ENCODE measurements around the gene ZBTB3. TPM values are rescaled to one million over a fixed set of nuclear protein-coding genes. Genes with fewer than 3 reads are reported as not detected.

The ZBTB3 gene
- total and polyA plus RNA-seq, 9 of the 15 experiments (the other 6 are each of a cell fraction or from before 2014, with no cell fraction given) = 1.9 to 10.0 (median 4.9) TPM

DNA sequence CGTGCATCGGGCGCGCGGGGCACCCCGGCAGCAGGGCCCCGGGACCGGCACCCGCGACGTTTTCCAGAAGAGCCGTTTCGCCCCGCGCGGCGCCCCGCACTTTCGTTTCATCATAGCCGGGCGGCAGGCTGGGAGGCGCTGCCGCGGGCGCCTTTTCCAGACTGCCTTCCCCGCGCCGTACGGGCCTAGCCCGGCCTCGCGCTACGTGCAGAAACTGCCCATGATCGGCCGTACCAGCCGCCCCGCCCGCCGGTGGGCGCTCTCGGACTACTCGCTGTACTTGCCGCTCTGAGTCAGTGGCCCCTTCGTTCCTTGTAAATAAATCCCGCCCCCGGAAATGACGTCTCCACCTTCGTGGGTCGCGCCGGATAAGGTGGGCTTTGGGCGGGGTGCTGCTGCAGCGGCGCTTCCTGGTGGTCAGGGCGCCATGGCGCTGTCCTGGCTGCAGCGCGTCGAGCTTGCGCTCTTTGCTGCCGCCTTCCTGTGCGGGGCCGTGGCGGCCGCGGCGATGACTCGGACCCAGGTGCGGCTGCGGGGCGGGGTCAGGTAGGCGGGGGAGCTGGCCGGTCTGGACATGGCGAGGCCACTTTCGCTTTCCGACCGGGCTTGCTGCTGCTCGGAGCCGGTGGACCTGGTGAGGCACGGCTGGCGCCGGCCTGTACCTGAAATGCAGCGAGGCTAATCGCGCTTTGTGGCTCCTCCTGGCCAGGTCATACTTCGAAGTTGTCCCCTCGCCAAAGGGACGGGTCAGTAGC is 33.2 kb upstream of the ZBTB3 start, which contains the start of gene TMEM179B (continued):
- no peak for TF ChIP-seq ZNF212 (CRISPR knock-in tag; IDR thresholded peaks at IDR 0.05)
- TF ChIP-seq ZNF384 (IDR thresholded peaks at IDR 0.05; ENCODE audit: low read depth, low read length) = 0 out of 2 replicates have a peak, but pooled peaks have one; percentile 30
- TF ChIP-seq ZNF589 (CRISPR knock-in tag; IDR thresholded peaks at IDR 0.05; ENCODE audit: low read depth) = peak; percentile 57; the same call in 1 of the 2 replicates
- TF ChIP-seq OTX1 (CRISPR knock-in tag; IDR thresholded peaks at IDR 0.05) = no peak
- TF ChIP-seq ZBED1 (IDR thresholded peaks at IDR 0.05) = no peak; the same call in 1 of the 2 replicates
- TF ChIP-seq FOSL1 (tag; conservative IDR thresholded peaks at IDR 0.05) = peak; percentile 62
- peak; percentile 97 for TF ChIP-seq SUPT5H (IDR thresholded peaks at IDR 0.05)
- TF ChIP-seq, protein P1, sequence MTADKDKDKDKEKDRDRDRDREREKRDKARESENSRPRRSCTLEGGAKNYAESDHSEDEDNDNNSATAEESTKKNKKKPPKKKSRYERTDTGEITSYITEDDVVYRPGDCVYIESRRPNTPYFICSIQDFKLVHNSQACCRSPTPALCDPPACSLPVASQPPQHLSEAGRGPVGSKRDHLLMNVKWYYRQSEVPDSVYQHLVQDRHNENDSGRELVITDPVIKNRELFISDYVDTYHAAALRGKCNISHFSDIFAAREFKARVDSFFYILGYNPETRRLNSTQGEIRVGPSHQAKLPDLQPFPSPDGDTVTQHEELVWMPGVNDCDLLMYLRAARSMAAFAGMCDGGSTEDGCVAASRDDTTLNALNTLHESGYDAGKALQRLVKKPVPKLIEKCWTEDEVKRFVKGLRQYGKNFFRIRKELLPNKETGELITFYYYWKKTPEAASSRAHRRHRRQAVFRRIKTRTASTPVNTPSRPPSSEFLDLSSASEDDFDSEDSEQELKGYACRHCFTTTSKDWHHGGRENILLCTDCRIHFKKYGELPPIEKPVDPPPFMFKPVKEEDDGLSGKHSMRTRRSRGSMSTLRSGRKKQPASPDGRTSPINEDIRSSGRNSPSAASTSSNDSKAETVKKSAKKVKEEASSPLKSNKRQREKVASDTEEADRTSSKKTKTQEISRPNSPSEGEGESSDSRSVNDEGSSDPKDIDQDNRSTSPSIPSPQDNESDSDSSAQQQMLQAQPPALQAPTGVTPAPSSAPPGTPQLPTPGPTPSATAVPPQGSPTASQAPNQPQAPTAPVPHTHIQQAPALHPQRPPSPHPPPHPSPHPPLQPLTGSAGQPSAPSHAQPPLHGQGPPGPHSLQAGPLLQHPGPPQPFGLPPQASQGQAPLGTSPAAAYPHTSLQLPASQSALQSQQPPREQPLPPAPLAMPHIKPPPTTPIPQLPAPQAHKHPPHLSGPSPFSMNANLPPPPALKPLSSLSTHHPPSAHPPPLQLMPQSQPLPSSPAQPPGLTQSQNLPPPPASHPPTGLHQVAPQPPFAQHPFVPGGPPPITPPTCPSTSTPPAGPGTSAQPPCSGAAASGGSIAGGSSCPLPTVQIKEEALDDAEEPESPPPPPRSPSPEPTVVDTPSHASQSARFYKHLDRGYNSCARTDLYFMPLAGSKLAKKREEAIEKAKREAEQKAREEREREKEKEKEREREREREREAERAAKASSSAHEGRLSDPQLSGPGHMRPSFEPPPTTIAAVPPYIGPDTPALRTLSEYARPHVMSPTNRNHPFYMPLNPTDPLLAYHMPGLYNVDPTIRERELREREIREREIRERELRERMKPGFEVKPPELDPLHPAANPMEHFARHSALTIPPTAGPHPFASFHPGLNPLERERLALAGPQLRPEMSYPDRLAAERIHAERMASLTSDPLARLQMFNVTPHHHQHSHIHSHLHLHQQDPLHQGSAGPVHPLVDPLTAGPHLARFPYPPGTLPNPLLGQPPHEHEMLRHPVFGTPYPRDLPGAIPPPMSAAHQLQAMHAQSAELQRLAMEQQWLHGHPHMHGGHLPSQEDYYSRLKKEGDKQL (CRISPR knock-in tag; IDR thresholded peaks at IDR 0.05; ENCODE audit: borderline replicate concordance) = no peak
- TF ChIP-seq, protein P2, sequence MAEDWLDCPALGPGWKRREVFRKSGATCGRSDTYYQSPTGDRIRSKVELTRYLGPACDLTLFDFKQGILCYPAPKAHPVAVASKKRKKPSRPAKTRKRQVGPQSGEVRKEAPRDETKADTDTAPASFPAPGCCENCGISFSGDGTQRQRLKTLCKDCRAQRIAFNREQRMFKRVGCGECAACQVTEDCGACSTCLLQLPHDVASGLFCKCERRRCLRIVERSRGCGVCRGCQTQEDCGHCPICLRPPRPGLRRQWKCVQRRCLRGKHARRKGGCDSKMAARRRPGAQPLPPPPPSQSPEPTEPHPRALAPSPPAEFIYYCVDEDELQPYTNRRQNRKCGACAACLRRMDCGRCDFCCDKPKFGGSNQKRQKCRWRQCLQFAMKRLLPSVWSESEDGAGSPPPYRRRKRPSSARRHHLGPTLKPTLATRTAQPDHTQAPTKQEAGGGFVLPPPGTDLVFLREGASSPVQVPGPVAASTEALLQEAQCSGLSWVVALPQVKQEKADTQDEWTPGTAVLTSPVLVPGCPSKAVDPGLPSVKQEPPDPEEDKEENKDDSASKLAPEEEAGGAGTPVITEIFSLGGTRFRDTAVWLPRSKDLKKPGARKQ (CRISPR knock-in tag; IDR thresholded peaks at IDR 0.05) = no peak
- no peak for TF ChIP-seq ZNF184 (CRISPR knock-in tag; IDR thresholded peaks at IDR 0.05)
- no peak; the same call in 1 of the 2 replicates for TF ChIP-seq MXI1 (IDR thresholded peaks at IDR 0.05; ENCODE audit: low read depth, low read length)
- TF ChIP-seq PTBP1 (IDR thresholded peaks at IDR 0.05; ENCODE audit: low read depth, low read length) = no peak
- TF ChIP-seq ZNF57 (CRISPR knock-in tag; IDR thresholded peaks at IDR 0.05) = no peak
- no peak; the same call in none of the 2 replicates for TF ChIP-seq KLF1 (tag; IDR thresholded peaks at IDR 0.05)
- no peak for TF ChIP-seq ZFP30 (CRISPR knock-in tag; IDR thresholded peaks at IDR 0.05; ENCODE audit: borderline replicate concordance)
- TF ChIP-seq ZNF444 (CRISPR knock-in tag; IDR thresholded peaks at IDR 0.05) = no peak
- TF ChIP-seq, protein P3, sequence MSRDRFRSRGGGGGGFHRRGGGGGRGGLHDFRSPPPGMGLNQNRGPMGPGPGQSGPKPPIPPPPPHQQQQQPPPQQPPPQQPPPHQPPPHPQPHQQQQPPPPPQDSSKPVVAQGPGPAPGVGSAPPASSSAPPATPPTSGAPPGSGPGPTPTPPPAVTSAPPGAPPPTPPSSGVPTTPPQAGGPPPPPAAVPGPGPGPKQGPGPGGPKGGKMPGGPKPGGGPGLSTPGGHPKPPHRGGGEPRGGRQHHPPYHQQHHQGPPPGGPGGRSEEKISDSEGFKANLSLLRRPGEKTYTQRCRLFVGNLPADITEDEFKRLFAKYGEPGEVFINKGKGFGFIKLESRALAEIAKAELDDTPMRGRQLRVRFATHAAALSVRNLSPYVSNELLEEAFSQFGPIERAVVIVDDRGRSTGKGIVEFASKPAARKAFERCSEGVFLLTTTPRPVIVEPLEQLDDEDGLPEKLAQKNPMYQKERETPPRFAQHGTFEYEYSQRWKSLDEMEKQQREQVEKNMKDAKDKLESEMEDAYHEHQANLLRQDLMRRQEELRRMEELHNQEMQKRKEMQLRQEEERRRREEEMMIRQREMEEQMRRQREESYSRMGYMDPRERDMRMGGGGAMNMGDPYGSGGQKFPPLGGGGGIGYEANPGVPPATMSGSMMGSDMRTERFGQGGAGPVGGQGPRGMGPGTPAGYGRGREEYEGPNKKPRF (IDR thresholded peaks at IDR 0.05; ENCODE audit: low read depth, low read length) = no peak

Data from K562 (cell line).